SK-N-MC (cell line): ENCODE measurements around the gene TLK2.
"Not testable (repeated sequence)": the region's sequence is repeated elsewhere in the genome, so short reads cannot be mapped to it uniquely, and the experiment has no call there.

Source experiments
- DNase-seq: peaks from one replicate; pipeline ENCODE4 v3.0.0-alpha.2; 2011; ENCODE audit warnings: low read depth, low spot score
- H3K27ac ChIP-seq: fragments of 200-600 bp; sonication (generic); 2 replicates; pipeline ENCODE4 v1.5.1; 2016; ENCODE audit warnings: mixed run types
- H3K36me3 ChIP-seq: fragments of 200-600 bp; sonication (generic); 2 replicates; pipeline ENCODE4 v1.6.1; 2017; ENCODE audit warnings: antibody characterized with exemption, low read length, mixed read lengths; ENCODE audit not compliant: insufficient read depth
- H3K4me3 ChIP-seq: fragments of 200-600 bp; sonication (generic); 2 replicates; pipeline ENCODE4 v1.5.1; 2016
- H3K9ac ChIP-seq: fragments of 200-600 bp; sonication (generic); 2 replicates; pipeline ENCODE4 v1.8.0; 2017; ENCODE audit warnings: mixed run types, mixed read lengths; ENCODE audit not compliant: insufficient read length
- H3K9me3 ChIP-seq: fragments of 200-600 bp; sonication (generic); 2 replicates; pipeline ENCODE4 v1.6.1; 2017; ENCODE audit warnings: low read depth, mild to moderate bottlenecking, antibody characterized with exemption, low read length, moderate library complexity, mixed read lengths
- EZH2 ChIP-seq: fragments of 200-600 bp; sonication (generic); IDR thresholded peaks from one replicate; pipeline ENCODE4 v1.6.1; 2017; ENCODE audit warnings: antibody characterized with exemption
- FOXP2 ChIP-seq: optimal IDR thresholded peaks from 2 replicates; pipeline ENCODE3; 2011; ENCODE audit warnings: mild to moderate bottlenecking, moderate library complexity; ENCODE audit not compliant: insufficient read depth; ENCODE audit errors: extremely low read length, control extremely low read depth
- POLR2AphosphoS5 ChIP-seq: IDR thresholded peaks from 2 replicates; pipeline ENCODE4 v1.6.1; 2012; ENCODE audit warnings: mild to moderate bottlenecking, low read depth, low read length, borderline replicate concordance

TLK2 gene

GRCh38 chr17:62605588-62605987 is 127.0 kb downstream of the TLK2 start:
- no peak for TF ChIP-seq EZH2
- no peak for TF ChIP-seq FOXP2
- no peak for TF ChIP-seq POLR2AphosphoS5
- no peak overlapping the region for H3K4me3 ChIP-seq
- DNase-seq = no peak
- H3K36me3 ChIP-seq = peaks cover 77% of the 10 kb centered on the region
- H3K9me3 ChIP-seq = no peaks in the 10 kb centered on the region
- no peak overlapping the region for H3K27ac ChIP-seq
- H3K9ac ChIP-seq = no peak overlapping the region

GRCh38 chr17:62611292-62611691 is 132.7 kb downstream of the TLK2 start:
- TF ChIP-seq POLR2AphosphoS5 (no peak), FOXP2 (no peak), EZH2 (no peak)
- no peak overlapping the region for H3K27ac ChIP-seq
- peaks cover 62% of the 10 kb centered on the region for H3K36me3 ChIP-seq
- H3K4me3 ChIP-seq = no peak overlapping the region
- H3K9me3 ChIP-seq = no peaks in the 10 kb centered on the region
- DNase-seq = no peak
- no peak overlapping the region for H3K9ac ChIP-seq

- Histone ChIP-seq H3K9ac (no peak overlapping the region), H3K36me3 (peaks cover 58% of the 10 kb centered on the region)
- no peak for DNase-seq
Observed at GRCh38 chr17:62611728-62612127, 133.1 kb downstream of the TLK2 start.

GRCh38 chr17:62612289-62612688 is 133.7 kb downstream of the TLK2 start:
- not testable (repeated sequence) for H3K9me3 ChIP-seq, H3K27ac ChIP-seq

More at GRCh38 chr17:62611728-62612127, 133.1 kb downstream of the TLK2 start:
- Histone ChIP-seq H3K27ac (no peak overlapping the region), H3K9me3 (no peaks in the 10 kb centered on the region), H3K4me3 (no peak overlapping the region)
- TF ChIP-seq POLR2AphosphoS5 (no peak), FOXP2 (no peak), EZH2 (no peak)

GRCh38 chr17:62613095-62613494 is 134.5 kb downstream of the TLK2 start:
- not testable (repeated sequence) for H3K9me3 ChIP-seq, H3K27ac ChIP-seq, H3K9ac ChIP-seq, DNase-seq, H3K4me3 ChIP-seq
- H3K36me3 ChIP-seq = peaks cover 48% of the 10 kb centered on the region

More at GRCh38 chr17:62612289-62612688, 133.7 kb downstream of the TLK2 start:
- not testable (repeated sequence) for H3K4me3 ChIP-seq, DNase-seq, H3K9ac ChIP-seq
- H3K36me3 ChIP-seq = peaks cover 55% of the 10 kb centered on the region

GRCh38 chr17:62614142-62614541 is 135.5 kb downstream of the TLK2 start:
- Histone ChIP-seq H3K4me3 (no peak overlapping the region), H3K36me3 (peaks cover 38% of the 10 kb centered on the region), H3K9ac (no peak overlapping the region), H3K9me3 (no peaks in the 10 kb centered on the region), H3K27ac (peak overlapping the region; percentile 31; the same call in 1 of the 2 replicates)
- no peak for TF ChIP-seq POLR2AphosphoS5
- no peak for TF ChIP-seq EZH2
- TF ChIP-seq FOXP2 = no peak
- no peak for DNase-seq

GRCh38 chr17:62615503-62615902 is 136.9 kb downstream of the TLK2 start:
- Histone ChIP-seq H3K27ac (no peak overlapping the region), H3K4me3 (no peak overlapping the region), H3K9ac (no peak overlapping the region), H3K36me3 (peaks cover 25% of the 10 kb centered on the region), H3K9me3 (no peaks in the 10 kb centered on the region)
- no peak for DNase-seq
- TF ChIP-seq FOXP2 = no peak
- TF ChIP-seq EZH2 = no peak

GRCh38 chr17:62616993-62617893 is 138.6 kb downstream of the TLK2 start:
- no peak for DNase-seq
- H3K36me3 ChIP-seq = peaks cover 10% of the 10 kb centered on the region
- no peak overlapping the region for H3K4me3 ChIP-seq
- TF ChIP-seq POLR2AphosphoS5 (no peak), FOXP2 (no peak), EZH2 (no peak)
- H3K27ac ChIP-seq = no peak overlapping the region
- no peak overlapping the region for H3K9ac ChIP-seq
- H3K9me3 ChIP-seq = no peaks in the 10 kb centered on the region

- no peak for TF ChIP-seq EZH2
- TF ChIP-seq POLR2AphosphoS5 = no peak
- TF ChIP-seq FOXP2 = no peak
- H3K27ac ChIP-seq = no peak overlapping the region
- H3K36me3 ChIP-seq = peaks cover 9% of the 10 kb centered on the region
- no peak overlapping the region for H3K9ac ChIP-seq
- no peak overlapping the region for H3K4me3 ChIP-seq
- no peaks in the 10 kb centered on the region for H3K9me3 ChIP-seq
- no peak for DNase-seq
Observed at GRCh38 chr17:62617894-62618472, 139.4 kb downstream of the TLK2 start.
